Esophagus muscularis mucosa (tissue), 4 donors: ENCODE measurements around the gene EMP2.

ENCODE experiments used
- CTCF ChIP-seq, 3 experiments: fragments of 200-600 bp in 2 of 3; fragments of 450-650 bp in 1 of 3; sonication (generic) in 2 of 3; IDR thresholded peaks; one replicate each; pipeline ENCODE4 v1.5.1; 2017 to 2019; ENCODE audit warnings: antibody characterized with exemption in 3 of 3, mild to moderate bottlenecking in 2 of 3, moderate library complexity in 1 of 3
- EP300 ChIP-seq: sonication (generic); formaldehyde crosslinking; IDR thresholded peaks from one replicate; pipeline ENCODE4 v1.6.1; 2017; ENCODE audit warnings: antibody characterized with exemption
- POLR2A ChIP-seq: fragments of 450-650 bp; IDR thresholded peaks from one replicate; pipeline ENCODE4 v1.6.1; 2017; ENCODE audit warnings: antibody characterized with exemption, moderate library complexity, mild to moderate bottlenecking, low read depth
- POLR2AphosphoS5 ChIP-seq, 2 donors: sonication (generic); formaldehyde crosslinking; IDR thresholded peaks; one replicate each; pipeline ENCODE4 v1.6.1; 2017; ENCODE audit warnings: antibody characterized with exemption in 2 of 2

- TF ChIP-seq POLR2A = no peak
- TF ChIP-seq CTCF (IDR thresholded peaks at IDR 0.05) = no peak
- TF ChIP-seq POLR2AphosphoS5 (IDR thresholded peaks at IDR 0.05) = no peak
- no peak for TF ChIP-seq EP300
Observed at GRCh38 chr16:10536814-10537389, 43.5 kb downstream of the EMP2 start.
